ENCODE measurements around the gene GJB1.
"Not testable (repeated sequence)": the region's sequence is repeated elsewhere in the genome, so short reads cannot be mapped to it uniquely, and the experiment has no call there.

Gene GJB1

GRCh38 chrX:71222929-71223328 lies at the start of gene GJB1:
TSS of gene GJB1 (plus strand) at chrX:71223224. CDS start at chrX:71223708, 484 bp downstream.
- DNase-seq: no peak

- DNase-seq: no peak
Measured at GRCh38 chrX:71173440-71173839, 49.6 kb upstream of the GJB1 start.

GRCh38 chrX:71174795-71175194 lies 48.2 kb upstream of the GJB1 start:
- DNase-seq: no peak

GRCh38 chrX:71175531-71175930 lies 47.5 kb upstream of the GJB1 start:
- no peak for DNase-seq

GRCh38 chrX:71177327-71177726 lies 45.7 kb upstream of the GJB1 start:
- no peak for DNase-seq

- peak; percentile 46 for DNase-seq
Measured at GRCh38 chrX:71178908-71179307, 44.1 kb upstream of the GJB1 start.

- DNase-seq: not testable (repeated sequence)
Measured at GRCh38 chrX:71180579-71181265, 42.3 kb upstream of the GJB1 start.

GRCh38 chrX:71181558-71181909 lies 41.5 kb upstream of the GJB1 start:
- no peak for DNase-seq

- DNase-seq: peak; percentile 94
Measured at GRCh38 chrX:71181910-71182799, 40.9 kb upstream of the GJB1 start.

- DNase-seq: no peak
Measured at GRCh38 chrX:71182871-71183270, 40.2 kb upstream of the GJB1 start.

- DNase-seq: no peak
Measured at GRCh38 chrX:71183341-71183740, 39.7 kb upstream of the GJB1 start.

GRCh38 chrX:71184092-71184491 lies 38.9 kb upstream of the GJB1 start:
- no peak for DNase-seq

GRCh38 chrX:71184803-71185495 lies 38.1 kb upstream of the GJB1 start:
- peak; percentile 44 for DNase-seq

GRCh38 chrX:71191248-71191647 lies 31.8 kb upstream of the GJB1 start:
- no peak for DNase-seq

- no peak for DNase-seq
Measured at GRCh38 chrX:71195964-71196649, 26.9 kb upstream of the GJB1 start.

GRCh38 chrX:71198066-71198465 lies 25.0 kb upstream of the GJB1 start:
- DNase-seq: no peak

GRCh38 chrX:71199252-71200008 lies 23.6 kb upstream of the GJB1 start:
- DNase-seq: no peak

- no peak for DNase-seq
Measured at GRCh38 chrX:71210816-71211215, 12.2 kb upstream of the GJB1 start.

GRCh38 chrX:71212536-71212935 lies 10.5 kb upstream of the GJB1 start:
- DNase-seq: no peak

- DNase-seq: no peak
Measured at GRCh38 chrX:71214152-71214551, 8.9 kb upstream of the GJB1 start.

- DNase-seq: no peak
Measured at GRCh38 chrX:71214604-71215337, 8.3 kb upstream of the GJB1 start.
